Suppressor macrophage treated with lipopolysaccharide for 1 hour (primary cell): ENCODE measurements around the gene INHBB.

ENCODE experiments used
- DNase-seq, 3 donors: peaks; one replicate each; pipeline ENCODE4 v3.0.0-alpha.2; 2020 to 2022

Gene INHBB

GRCh38 chr2:120358734-120359465, 13.0 kb downstream of the INHBB start:
- no peak for DNase-seq

GRCh38 chr2:120360307-120360855, 14.4 kb downstream of the INHBB start:
- no peak for DNase-seq

- DNase-seq, result no peak
Observed at GRCh38 chr2:120362926-120363325, 17.0 kb downstream of the INHBB start.

- no peak for DNase-seq
Observed at GRCh38 chr2:120365236-120365793, 19.4 kb downstream of the INHBB start.

- DNase-seq, result no peak
Observed at GRCh38 chr2:120366698-120367097, 20.8 kb downstream of the INHBB start.

GRCh38 chr2:120367221-120367620, 21.3 kb downstream of the INHBB start:
- no peak for DNase-seq

- DNase-seq, result no peak
Observed at GRCh38 chr2:120367649-120368048, 21.7 kb downstream of the INHBB start.

- no peak for DNase-seq
Observed at GRCh38 chr2:120368086-120368485, 22.1 kb downstream of the INHBB start.

GRCh38 chr2:120369250-120369649, 23.3 kb downstream of the INHBB start:
- no peak for DNase-seq

GRCh38 chr2:120371969-120372625, 26.2 kb downstream of the INHBB start:
- no peak for DNase-seq

- no peak for DNase-seq
Observed at GRCh38 chr2:120372816-120373215, 26.9 kb downstream of the INHBB start.

GRCh38 chr2:120373424-120373823, 27.5 kb downstream of the INHBB start:
- no peak for DNase-seq

- DNase-seq, result no peak
Observed at GRCh38 chr2:120374821-120375220, 28.9 kb downstream of the INHBB start.

- no peak for DNase-seq
Observed at GRCh38 chr2:120375251-120376020, 29.5 kb downstream of the INHBB start.

GRCh38 chr2:120376101-120376500, 30.2 kb downstream of the INHBB start:
- no peak for DNase-seq

- no peak for DNase-seq
Observed at GRCh38 chr2:120376679-120377640, 31.0 kb downstream of the INHBB start.

GRCh38 chr2:120378605-120379004, 32.7 kb downstream of the INHBB start:
- DNase-seq, result no peak

- DNase-seq, result no peak
Observed at GRCh38 chr2:120379916-120380893, 34.3 kb downstream of the INHBB start.

GRCh38 chr2:120381192-120381591, 35.3 kb downstream of the INHBB start:
- DNase-seq, result no peak

- no peak for DNase-seq
Observed at GRCh38 chr2:120381661-120382060, 35.7 kb downstream of the INHBB start.
